A549 (cell line): ENCODE data around the gene LCN12.

Experiments used
- MYC ChIP-seq: IDR thresholded peaks from 2 replicates; pipeline ENCODE4 v1.6.1; 2012; ENCODE audit warnings: mild to moderate bottlenecking, inconsistent platforms, low read length, improper control_type of control experiment, borderline replicate concordance
- ZC3H11A ChIP-seq: fragments of 450-650 bp; IDR thresholded peaks from 2 replicates; pipeline ENCODE4 v1.6.1; 2014; ENCODE audit warnings: antibody characterized with exemption, mild to moderate bottlenecking
- TF ChIP-seq, protein P1 (sequence below): fragments of >200 bp; sonication (Bioruptor Twin); formaldehyde crosslinking; IDR thresholded peaks from 3 replicates; pipeline ENCODE4 v1.5.1; 2016
- TF ChIP-seq, protein P2 (sequence below): fragments of 200-600 bp; sonication (generic); IDR thresholded peaks from 2 replicates; pipeline ENCODE4 v1.6.1; 2016; ENCODE audit warnings: antibody characterized with exemption, mild to moderate bottlenecking, moderate library complexity
- TF ChIP-seq, protein P3 (sequence below): fragments of 450-650 bp; IDR thresholded peaks from 2 replicates; pipeline ENCODE4 v1.6.1; 2014; ENCODE audit warnings: antibody characterized with exemption
- TF ChIP-seq, protein P4 (sequence below): IDR thresholded peaks from 2 replicates; pipeline ENCODE4 v1.6.1; 2012

DNA sequence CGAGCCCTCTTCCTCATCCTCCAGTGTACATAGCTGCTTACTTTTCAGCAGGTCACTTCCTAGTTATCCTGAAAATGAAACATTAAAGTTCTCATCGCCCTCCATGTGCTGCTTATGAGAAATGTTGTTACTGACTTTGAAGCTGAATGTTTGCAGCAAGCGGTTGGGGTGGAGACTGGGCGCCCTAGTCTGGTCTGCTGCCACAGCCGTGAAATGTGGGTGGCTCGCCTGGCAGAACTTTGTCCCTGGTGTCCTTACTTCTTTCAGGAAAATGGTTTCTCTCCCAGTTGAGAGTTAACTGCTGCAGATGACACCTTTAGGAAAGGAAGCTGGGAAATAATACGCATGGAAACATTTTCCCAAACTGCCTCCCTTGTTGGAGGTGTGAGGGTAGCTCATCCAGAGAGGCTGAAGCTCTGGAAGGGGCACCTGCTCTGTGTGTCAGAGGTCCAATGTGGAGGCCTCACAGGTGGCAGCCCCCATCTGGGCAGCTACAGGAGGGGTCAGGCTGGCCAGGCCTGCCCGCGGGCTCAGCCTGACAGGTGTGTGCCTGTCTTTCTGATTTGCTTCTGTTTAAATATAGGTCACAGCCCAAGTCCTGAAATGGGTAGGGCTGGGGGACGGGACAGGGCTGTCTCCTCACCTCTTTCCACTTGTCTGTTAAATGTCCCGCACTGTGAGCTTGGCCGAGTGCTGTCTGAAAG, 41.7 kb upstream of the LCN12 start:
- TF ChIP-seq, protein P1, sequence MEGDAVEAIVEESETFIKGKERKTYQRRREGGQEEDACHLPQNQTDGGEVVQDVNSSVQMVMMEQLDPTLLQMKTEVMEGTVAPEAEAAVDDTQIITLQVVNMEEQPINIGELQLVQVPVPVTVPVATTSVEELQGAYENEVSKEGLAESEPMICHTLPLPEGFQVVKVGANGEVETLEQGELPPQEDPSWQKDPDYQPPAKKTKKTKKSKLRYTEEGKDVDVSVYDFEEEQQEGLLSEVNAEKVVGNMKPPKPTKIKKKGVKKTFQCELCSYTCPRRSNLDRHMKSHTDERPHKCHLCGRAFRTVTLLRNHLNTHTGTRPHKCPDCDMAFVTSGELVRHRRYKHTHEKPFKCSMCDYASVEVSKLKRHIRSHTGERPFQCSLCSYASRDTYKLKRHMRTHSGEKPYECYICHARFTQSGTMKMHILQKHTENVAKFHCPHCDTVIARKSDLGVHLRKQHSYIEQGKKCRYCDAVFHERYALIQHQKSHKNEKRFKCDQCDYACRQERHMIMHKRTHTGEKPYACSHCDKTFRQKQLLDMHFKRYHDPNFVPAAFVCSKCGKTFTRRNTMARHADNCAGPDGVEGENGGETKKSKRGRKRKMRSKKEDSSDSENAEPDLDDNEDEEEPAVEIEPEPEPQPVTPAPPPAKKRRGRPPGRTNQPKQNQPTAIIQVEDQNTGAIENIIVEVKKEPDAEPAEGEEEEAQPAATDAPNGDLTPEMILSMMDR = no peak
- TF ChIP-seq ZC3H11A (no peak), MYC (no peak)
- TF ChIP-seq, protein P2, sequence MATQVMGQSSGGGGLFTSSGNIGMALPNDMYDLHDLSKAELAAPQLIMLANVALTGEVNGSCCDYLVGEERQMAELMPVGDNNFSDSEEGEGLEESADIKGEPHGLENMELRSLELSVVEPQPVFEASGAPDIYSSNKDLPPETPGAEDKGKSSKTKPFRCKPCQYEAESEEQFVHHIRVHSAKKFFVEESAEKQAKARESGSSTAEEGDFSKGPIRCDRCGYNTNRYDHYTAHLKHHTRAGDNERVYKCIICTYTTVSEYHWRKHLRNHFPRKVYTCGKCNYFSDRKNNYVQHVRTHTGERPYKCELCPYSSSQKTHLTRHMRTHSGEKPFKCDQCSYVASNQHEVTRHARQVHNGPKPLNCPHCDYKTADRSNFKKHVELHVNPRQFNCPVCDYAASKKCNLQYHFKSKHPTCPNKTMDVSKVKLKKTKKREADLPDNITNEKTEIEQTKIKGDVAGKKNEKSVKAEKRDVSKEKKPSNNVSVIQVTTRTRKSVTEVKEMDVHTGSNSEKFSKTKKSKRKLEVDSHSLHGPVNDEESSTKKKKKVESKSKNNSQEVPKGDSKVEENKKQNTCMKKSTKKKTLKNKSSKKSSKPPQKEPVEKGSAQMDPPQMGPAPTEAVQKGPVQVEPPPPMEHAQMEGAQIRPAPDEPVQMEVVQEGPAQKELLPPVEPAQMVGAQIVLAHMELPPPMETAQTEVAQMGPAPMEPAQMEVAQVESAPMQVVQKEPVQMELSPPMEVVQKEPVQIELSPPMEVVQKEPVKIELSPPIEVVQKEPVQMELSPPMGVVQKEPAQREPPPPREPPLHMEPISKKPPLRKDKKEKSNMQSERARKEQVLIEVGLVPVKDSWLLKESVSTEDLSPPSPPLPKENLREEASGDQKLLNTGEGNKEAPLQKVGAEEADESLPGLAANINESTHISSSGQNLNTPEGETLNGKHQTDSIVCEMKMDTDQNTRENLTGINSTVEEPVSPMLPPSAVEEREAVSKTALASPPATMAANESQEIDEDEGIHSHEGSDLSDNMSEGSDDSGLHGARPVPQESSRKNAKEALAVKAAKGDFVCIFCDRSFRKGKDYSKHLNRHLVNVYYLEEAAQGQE = no peak
- TF ChIP-seq, protein P3, sequence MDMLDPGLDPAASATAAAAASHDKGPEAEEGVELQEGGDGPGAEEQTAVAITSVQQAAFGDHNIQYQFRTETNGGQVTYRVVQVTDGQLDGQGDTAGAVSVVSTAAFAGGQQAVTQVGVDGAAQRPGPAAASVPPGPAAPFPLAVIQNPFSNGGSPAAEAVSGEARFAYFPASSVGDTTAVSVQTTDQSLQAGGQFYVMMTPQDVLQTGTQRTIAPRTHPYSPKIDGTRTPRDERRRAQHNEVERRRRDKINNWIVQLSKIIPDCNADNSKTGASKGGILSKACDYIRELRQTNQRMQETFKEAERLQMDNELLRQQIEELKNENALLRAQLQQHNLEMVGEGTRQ = no peak
- TF ChIP-seq, protein P4, sequence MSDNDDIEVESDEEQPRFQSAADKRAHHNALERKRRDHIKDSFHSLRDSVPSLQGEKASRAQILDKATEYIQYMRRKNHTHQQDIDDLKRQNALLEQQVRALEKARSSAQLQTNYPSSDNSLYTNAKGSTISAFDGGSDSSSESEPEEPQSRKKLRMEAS = no peak
